ENCODE measurements around the gene PNPLA7.
"Not testable (repeated sequence)": the region's sequence is repeated elsewhere in the genome, so short reads cannot be mapped to it uniquely, and the experiment has no call there.

GRCh38 chr9:137553654-137554053 lies 3.5 kb upstream of the PNPLA7 start:
- TF ChIP-seq CTCF, POLR2A (IDR thresholded peaks at IDR 0.05): not testable (repeated sequence)

Data from stomach (tissue), 4 donors.